NCI-H524 treated with DMSO at 0.1 percent for 48 hours (cell line): ENCODE measurements around the gene EFNB2.

ENCODE experiments used
- DNase-seq: peaks from one replicate; lab custom pipeline; 2025; lab: John Stamatoyannopoulos, UW

EFNB2 gene

GRCh38 chr13:106449096-106449495 lies 86.4 kb downstream of the EFNB2 start:
- DNase-seq, result no peak

DNA sequence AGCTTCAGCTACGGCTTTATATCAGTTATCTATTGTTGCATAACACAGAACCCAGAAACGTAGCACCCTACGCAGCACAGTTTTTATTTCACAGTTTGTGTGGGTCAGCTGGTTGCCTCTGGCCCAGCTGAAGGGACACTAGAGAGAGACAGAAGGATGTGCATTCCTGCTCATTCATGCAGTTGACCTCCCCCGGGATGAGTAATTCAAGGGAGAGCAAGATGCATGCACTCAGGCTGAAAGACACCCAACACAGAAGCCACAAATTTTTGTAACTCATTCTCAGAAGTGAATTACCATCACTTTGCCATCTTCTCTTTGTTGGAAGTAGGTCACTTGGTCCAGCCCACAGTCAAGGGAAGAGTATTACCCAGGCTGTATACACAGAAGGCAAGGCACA lies 89.5 kb downstream of the EFNB2 start:
- DNase-seq, result no peak

- no peak for DNase-seq
Measured at GRCh38 chr13:106443607-106444322, 91.7 kb downstream of the EFNB2 start.

- no peak for DNase-seq
Measured at GRCh38 chr13:106440866-106441265, 94.6 kb downstream of the EFNB2 start.
